Activated naive CD4-positive, alpha-beta T cell treated with anti-CD3 and anti-CD28 coated beads, Interleukin-2, amount 50 U/mL, for 72 hours (primary cell): ENCODE data around the gene ARHGAP19. TPM values are rescaled to one million over a fixed set of nuclear protein-coding genes. Genes with fewer than 3 reads are reported as not detected.
"Not testable (repeated sequence)": the region's sequence is repeated elsewhere in the genome, so short reads cannot be mapped to it uniquely, and the experiment has no call there.

ENCODE experiments used
- ATAC-seq, 2 donors: fragments of 150-1000 bp; cut with Tn5 transposase; 2 replicates each; pipeline ENCODE4 v1.10.0; 2021; ENCODE audit warnings: mild to moderate bottlenecking in 2 of 2, moderate library complexity in 2 of 2
- DNase-seq, 2 donors: peaks; one replicate each; pipeline ENCODE4 v3.0.0; 2021 to 2022; ENCODE audit warnings: low spot score in 2 of 2
- H3K27ac Mint-ChIP-seq, 2 donors: one replicate each; pipeline ENCODE4 v1.8.0; 2022; ENCODE audit warnings: mild to moderate bottlenecking in 2 of 2, mixed read lengths in 2 of 2
- H3K36me3 Mint-ChIP-seq, 2 donors: one replicate each; pipeline ENCODE4 v1.8.0; 2022; ENCODE audit warnings: mixed read lengths in 2 of 2
- H3K9me3 Mint-ChIP-seq, 2 donors: one replicate each; pipeline ENCODE4 v1.8.0; 2022; ENCODE audit warnings: mixed read lengths in 2 of 2
- total RNA-seq, 2 donors: library from RNA; stranded (reverse); gene quantifications; one replicate each; pipeline ENCODE4 v1.2.3, GENCODE V29; 2022

The ARHGAP19 gene
- total RNA-seq, 2 donors from 2014 or later, result 45.4 to 79.5 TPM

DNA sequence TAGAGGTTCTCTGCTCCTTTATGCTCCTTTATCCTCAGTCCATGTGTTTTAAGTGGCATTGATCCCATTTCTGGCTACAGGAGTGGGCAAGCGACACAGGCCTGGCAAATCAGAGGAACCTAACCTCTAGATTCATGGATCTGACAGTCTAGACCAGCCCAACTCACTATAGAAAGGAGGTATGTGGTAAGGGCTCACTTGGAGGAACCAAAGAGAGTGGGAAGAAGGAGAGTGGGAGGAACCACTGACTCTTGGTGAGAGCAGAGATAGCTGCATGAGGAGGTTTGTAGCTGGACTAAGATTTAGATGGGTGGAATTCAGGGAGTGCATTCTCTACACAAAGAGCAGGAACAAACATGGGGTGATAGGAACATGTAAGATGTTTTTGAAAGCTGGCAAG, 15.0 kb upstream of the ARHGAP19 start:
- Mint-ChIP-seq H3K9me3 (no peaks in the 10 kb centered on the region), H3K36me3 (no peaks in the 10 kb centered on the region), H3K27ac (no peak overlapping the region)
- DNase-seq (no peak), ATAC-seq (no peak)

DNA sequence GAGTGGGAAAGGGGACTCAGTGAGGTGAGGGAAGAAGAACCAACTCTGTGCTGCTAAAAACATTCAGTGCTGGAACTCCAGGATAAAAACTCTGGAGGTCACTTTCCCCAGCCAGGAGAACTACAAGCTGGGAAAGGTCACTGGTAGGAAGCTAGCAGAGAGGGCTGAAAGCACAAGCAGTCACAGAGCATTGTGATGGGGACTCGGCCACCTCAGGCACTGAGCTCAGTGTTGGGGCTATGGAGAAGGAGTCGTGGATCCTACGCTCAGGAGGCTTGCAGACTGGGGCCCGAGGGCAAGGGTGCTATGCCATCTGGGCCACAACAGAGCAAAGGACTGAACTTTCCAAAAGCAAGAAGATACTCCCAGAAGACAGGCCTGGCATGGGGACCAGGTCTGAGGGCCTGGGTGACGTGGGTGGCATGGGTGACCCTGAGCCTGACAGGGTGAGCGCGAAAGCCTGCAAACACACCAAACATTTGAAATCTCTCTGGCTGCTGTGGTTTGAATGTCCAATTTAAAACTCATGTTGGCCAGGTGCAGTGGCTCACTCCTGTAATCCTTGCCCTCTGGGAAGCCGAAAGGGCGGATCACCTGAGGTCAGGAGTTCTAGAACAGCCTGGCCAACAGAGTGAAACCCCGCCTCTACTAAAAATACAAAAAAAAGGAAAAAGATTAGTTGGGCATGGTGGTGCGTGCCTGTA, 9.8 kb upstream of the ARHGAP19 start:
- Mint-ChIP-seq H3K36me3 (no peaks in the 10 kb centered on the region), H3K9me3 (no peaks in the 10 kb centered on the region), H3K27ac (no peak overlapping the region)
- DNase-seq (no peak), ATAC-seq (no peak)

DNA sequence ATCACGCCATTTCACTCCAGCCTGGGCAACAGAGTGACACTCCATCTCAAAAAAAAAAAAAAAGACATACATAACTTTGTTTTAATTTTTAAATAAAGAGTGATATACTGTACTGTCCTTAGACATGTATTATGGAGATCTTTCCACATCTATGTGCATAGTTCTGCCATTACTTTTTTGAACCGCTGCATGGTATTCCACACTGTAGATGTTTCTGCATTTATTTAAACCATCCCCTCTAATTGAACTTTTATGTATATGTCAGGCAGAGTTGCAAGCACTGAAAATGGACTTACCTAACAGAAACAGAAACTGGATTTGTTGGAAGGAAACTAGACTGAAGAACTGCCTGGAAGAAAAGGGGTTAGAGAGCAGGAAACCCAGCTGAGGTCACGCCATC, 8.5 kb upstream of the ARHGAP19 start:
- H3K27ac Mint-ChIP-seq, result no peak overlapping the region
- no peak for DNase-seq
- no peak for ATAC-seq
- H3K36me3 Mint-ChIP-seq, result no peaks in the 10 kb centered on the region
- no peaks in the 10 kb centered on the region for H3K9me3 Mint-ChIP-seq

DNA sequence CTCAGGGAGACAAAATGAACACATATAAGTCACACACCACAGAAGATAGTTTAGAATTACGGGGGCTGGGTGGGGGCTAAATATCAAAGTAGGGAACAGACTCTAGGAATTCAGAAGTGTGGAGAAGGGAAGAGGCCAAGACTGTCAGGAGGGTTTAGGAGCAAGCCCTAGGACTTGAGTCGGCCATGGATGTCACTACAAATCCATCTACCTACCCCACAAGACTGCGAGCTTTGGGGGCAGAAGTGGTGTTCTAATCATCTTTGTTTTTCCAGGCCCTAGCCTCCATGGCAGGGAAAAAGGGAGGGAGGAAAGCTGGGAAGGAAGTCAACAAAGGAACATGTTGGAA, 5.8 kb upstream of the ARHGAP19 start:
- Mint-ChIP-seq H3K36me3 (no peaks in the 10 kb centered on the region), H3K9me3 (no peaks in the 10 kb centered on the region), H3K27ac (no peak overlapping the region)
- DNase-seq (no peak), ATAC-seq (no peak)

DNA sequence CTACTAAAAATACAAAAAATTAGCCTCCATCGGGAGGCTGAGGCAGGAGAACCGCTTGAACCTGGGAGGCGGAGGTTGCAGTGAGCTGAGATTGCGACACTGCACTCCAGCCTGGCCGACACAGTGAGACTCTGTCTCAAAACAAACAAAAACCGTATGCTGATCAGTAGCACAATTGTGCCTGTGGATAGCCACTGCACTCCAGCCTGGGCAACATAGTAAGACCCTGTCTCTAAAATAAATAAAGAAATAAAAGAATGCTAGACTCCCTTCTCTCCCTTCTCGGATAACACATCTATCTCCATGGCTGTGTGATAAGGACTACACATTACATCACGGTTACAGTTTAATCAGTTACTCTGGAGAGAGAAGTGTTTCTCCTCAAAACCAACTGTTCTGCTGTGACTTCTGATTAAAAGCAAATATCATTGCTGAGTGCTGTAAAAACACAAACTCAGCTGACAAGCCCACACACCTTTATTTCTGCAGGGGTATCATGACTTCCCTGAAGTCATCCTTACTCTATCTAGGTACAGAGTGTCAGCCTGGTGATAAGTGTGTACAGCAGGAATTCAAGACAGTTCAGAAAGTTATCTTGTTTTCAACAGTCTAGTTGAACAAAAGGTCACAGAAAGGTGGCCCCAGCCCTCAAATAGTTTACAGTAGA, 5.3 kb upstream of the ARHGAP19 start:
- Mint-ChIP-seq H3K36me3 (no peaks in the 10 kb centered on the region), H3K27ac (no peak overlapping the region), H3K9me3 (no peaks in the 10 kb centered on the region)
- DNase-seq (no peak), ATAC-seq (no peak)

DNA sequence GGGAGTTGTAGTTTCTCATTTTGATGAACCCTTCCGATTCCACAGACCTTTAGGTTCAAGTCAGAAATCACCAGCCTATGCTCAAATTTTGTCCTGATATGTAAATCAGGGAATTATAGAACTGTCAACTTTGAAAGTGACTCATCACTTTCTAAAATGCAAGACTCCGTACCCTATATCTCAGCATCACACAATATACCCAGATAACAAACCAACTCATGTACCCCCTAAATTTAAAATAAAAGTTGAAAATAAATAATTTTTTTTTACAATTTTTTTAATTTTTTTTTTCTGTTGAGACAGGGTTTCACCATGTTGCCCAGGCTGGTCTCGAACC, 393 bp upstream of the ARHGAP19 start:
- Mint-ChIP-seq H3K36me3 (peaks cover 7 to 8% of the 10 kb centered on the region in 2 donors), H3K9me3 (no peaks in the 10 kb centered on the region), H3K27ac (peak overlapping the region; percentile 90 to 96)
- DNase-seq (no peak), ATAC-seq (no peak)

DNA sequence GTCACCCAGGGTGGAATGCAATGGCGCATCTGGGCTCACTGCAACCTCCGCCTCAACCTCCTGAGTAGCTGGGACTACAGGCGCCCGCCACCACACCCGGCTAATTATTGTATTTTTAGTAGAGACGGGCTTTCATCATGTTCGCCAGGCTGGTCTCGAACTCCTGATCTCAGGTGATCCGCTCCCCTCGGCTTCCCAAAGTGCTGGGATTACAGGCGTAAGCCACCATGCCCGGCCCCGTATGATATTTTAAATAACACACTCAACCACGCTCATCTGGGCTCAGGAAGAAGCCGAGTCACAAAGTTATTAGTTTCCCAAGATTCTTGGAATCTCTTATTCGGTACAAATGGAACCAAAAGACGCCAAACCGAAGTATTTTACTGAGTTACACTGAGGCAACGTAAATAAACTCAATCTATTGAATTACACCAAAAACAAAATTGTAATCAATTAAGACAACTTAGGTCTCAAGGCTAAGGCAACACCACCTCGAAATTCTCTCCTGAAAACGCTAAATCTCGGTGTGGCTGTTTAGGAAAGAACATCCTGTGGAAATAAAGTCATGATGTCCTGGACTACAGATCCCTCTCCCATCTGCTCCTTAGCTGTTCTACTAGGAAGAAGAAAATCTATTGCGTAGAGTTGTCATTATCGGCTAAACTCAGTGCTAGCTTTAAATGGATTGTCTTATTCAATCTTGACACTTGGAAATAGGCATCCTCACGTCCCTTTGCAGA, 910 bp downstream of the ARHGAP19 start:
- ATAC-seq (no peak), DNase-seq (no peak)
- peaks cover 8 to 13% of the 10 kb centered on the region in 2 donors for H3K36me3 Mint-ChIP-seq
- peak overlapping the region; percentile 90 to 92 for H3K27ac Mint-ChIP-seq
- H3K9me3 Mint-ChIP-seq, result no peaks in the 10 kb centered on the region

DNA sequence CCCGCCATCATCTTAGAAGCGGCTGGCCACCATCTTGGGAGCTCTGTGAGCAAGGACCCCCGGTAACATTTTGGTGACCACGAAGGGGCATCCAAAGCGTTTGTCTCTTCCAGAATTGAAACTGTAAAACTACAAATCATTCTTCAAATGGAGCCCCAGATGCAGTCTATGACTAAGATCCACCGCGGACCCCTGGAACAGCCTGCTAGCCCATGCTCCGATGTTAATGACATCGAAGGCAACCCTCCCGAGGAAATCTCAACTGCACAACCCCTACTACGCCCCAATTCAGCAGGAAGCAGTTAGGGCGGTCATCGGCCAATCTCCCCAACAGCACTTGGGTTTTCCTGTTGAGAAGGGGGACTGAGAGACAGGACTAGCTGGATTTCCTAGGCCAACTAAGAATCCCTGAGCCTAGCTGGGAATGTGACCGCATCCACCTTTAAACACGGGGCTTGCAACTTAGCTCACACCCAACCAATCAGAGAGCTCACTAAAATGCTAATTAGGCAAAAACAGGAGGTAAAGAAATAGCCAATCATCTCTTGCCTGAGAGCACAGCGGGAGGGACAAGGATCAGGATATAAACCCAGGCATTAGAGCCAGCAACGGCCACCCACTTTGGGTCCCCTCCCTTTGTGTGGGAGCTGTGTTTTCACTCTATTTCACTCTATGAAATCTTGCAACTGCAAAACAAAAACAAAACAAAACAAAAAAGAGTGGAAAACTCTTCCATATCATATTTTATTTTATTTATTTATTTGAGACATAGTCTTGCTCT, 1.7 kb downstream of the ARHGAP19 start:
- DNase-seq, H3K9me3 Mint-ChIP-seq, H3K27ac Mint-ChIP-seq, ATAC-seq: not testable (repeated sequence)
- peaks cover 8 to 13% of the 10 kb centered on the region in 2 donors for H3K36me3 Mint-ChIP-seq

DNA sequence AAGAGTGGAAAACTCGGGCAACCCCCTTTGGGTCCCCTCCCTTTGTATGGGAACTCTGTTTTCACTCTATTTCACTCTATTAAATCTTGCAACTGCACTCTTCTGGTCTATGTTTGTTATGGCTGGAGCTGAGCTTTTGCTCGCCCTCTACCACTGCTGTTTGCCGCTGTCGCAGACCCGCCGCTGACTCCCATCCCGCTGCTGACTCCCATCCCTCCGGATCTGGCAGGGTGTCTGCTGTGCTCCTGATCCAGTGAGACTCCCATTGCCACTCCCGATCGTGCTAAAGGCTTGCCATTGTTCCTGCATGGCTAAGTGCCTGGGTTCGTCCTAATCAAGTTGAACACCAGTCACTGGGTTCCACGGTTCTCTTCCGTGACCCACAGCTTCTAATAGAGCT, 2.4 kb downstream of the ARHGAP19 start:
- not testable (repeated sequence) for H3K9me3 Mint-ChIP-seq, DNase-seq, H3K27ac Mint-ChIP-seq, ATAC-seq
- H3K36me3 Mint-ChIP-seq, result peaks cover 8 to 13% of the 10 kb centered on the region in 2 donors

DNA sequence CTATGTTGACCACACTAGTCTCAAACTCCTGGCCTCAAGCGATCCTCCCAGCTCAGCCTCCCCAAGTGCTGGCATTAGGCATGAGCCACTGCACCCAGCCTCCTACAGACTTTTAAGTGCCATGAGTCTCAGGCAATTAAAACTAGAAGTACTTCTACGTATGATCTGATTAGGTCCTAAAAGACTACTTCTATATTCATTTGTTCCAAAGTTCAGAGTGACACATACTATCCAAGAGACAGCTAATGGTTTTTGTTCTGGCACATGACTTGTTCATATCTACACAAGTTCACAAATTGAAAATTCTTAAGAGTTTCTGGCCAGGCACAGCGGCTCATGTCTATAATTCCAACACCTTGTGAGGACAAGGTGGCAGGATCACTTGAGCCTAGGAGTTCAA, 11.7 kb downstream of the ARHGAP19 start:
- peak; percentile 55 to 83 for ATAC-seq

DNA sequence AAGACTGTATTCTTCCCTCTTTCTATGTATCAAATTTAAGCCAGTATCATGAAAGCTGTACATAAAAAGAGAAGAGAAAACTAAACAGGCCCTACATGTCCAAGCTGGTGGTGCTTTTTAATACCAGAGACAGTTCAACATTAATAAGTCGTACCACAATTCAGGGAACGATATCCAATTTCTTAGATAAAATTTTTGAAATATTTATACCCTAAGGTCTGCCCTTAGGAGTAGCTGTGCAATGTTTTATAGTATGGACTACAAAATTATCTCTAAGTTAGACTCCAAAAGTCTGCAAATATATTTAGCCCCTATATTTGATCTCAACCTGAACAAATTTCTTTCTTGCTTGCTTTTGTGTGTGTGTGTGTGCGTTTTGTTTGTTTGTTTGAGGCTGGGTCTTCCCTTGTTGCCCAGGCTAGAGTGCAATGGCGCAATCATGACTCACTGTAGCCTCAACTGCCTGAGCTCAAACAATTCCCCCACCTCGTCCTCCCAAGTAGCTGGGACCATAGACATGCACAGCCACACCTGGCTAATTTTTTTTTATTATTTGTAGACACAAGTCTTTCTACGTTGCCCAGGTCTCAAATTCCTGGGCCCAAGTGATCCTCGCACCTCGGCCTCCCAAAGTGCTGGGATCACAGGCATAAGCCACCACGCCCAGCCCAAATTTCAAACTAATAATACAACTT, 13.2 kb downstream of the ARHGAP19 start:
- DNase-seq (no peak), ATAC-seq (no peak)
- no peak overlapping the region for H3K27ac Mint-ChIP-seq
- no peaks in the 10 kb centered on the region for H3K9me3 Mint-ChIP-seq
- H3K36me3 Mint-ChIP-seq, result no peaks in the 10 kb centered on the region

More for the DNA sequence above, 11.7 kb downstream of the ARHGAP19 start:
- Mint-ChIP-seq H3K27ac (no peak overlapping the region), H3K9me3 (no peaks in the 10 kb centered on the region), H3K36me3 (no peaks in the 10 kb centered on the region)
- no peak for DNase-seq

DNA sequence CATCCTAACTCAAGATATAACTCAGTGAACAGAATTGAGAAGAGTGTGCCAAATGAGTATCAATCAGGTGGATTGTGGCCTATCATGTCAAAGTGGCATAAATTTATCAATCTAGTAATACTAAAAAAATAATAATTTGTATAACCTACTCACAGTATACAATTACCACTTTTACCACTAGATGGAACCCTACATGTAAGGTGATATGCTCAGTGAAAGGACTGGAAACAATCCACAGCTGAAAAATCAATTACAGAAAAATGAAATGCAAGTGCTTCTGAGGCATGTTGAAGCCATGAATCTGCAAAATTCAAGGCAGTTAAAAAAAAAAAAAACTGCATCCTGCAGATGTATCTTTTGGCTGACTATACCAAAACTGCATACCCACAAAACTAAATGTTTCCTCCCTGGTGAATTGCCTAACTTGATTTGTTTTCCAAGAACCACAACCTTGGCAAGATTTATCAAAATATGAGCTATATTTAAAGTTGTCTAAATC, 13.9 kb downstream of the ARHGAP19 start:
- H3K27ac Mint-ChIP-seq, result no peak overlapping the region
- ATAC-seq, result peak; percentile 40 to 51

DNA sequence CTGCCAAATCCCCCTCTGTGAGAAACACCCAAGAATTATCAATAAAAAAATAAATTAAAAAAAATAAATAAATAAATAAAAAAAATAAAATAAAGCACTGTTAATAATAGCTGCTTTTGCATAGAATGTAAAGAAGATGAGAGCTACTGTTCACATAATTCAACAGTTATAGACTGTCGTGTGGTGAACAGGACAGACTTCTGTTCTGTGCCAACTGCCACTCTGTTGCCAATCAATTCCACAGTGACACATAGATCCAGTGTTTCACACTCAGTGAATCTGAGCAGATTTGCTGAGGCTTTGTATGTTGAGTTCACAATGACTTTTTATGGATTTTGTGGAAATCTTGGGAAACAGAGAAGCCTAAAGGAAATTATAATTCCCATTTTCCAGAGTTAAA, 14.9 kb downstream of the ARHGAP19 start:
- no peaks in the 10 kb centered on the region for H3K9me3 Mint-ChIP-seq
- ATAC-seq (no peak), DNase-seq (no peak)
- no peak overlapping the region for H3K27ac Mint-ChIP-seq
- no peaks in the 10 kb centered on the region for H3K36me3 Mint-ChIP-seq

More for the DNA sequence above, 13.9 kb downstream of the ARHGAP19 start:
- DNase-seq, result no peak
- H3K36me3 Mint-ChIP-seq, result no peaks in the 10 kb centered on the region
- H3K9me3 Mint-ChIP-seq, result no peaks in the 10 kb centered on the region

DNA sequence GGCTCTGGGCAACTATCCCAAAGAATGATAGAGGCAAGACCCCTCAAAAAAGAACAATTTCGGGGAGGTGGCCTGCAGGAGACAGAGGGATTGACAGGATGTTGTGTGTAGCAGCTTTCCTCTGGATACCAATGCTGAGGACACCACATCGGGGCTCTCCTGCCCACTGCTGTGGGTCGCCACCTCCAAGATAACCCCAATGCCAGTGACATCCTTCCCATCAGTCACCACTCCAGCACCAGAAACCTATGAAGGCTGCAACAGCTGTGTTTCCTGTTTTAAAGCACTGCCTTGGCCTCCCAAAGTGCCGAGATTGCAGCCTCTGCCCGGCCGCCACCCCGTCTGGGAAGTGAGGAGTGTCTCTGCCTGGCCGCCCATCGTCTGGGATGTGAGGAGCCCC, 17.6 kb downstream of the ARHGAP19 start:
- H3K9me3 Mint-ChIP-seq, result no peaks in the 10 kb centered on the region
- ATAC-seq, result no peak
- no peaks in the 10 kb centered on the region for H3K36me3 Mint-ChIP-seq
- H3K27ac Mint-ChIP-seq, result no peak overlapping the region
- no peak for DNase-seq

DNA sequence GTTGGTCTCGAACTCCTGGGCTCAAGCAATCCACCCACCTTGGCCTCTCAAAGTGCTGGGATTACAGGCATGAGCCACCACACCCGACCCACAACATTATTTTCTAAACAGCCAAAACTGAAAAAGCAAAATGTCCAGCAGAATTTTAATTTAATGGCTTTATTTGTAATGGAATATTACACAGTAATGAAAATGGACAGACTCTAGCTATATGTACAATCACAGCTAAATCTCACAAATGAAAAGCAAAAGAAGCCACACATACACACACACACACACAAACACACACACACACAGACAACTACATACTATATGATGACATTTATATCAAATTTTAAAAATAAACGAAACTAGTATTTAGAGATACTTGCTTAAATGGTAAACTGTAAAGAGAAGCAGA, 18.7 kb downstream of the ARHGAP19 start:
- Mint-ChIP-seq H3K9me3 (no peaks in the 10 kb centered on the region), H3K27ac (no peak overlapping the region), H3K36me3 (no peaks in the 10 kb centered on the region)
- DNase-seq, result no peak
- ATAC-seq, result no peak

DNA sequence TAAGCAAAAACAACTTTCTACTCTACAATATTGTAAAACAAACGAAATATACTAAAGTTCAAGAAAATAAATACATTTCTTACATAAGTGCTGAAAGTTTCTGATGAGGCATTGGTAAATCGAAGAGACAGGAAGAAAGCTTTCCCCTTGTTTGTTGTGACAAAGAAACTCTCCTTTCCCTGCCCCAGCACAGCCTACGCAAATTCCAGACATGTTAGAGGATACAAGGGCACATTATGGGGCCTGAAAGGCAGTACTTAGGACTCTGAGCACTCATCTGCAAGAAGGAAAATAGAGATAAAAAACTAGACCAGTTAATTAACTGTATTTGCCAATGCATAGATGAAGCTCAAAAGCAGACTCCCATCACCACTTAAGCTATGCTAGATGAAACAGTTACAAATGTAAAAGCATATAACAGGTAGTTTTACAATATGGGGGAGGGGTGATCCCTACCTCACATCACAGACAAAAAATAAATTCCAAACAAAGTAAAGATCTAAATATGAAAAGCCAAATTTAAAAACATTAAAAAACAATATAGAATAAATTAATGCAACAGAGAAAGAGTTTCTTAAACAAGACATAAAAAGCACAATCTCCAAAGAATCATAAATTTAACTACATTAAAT, 21.8 kb downstream of the ARHGAP19 start:
- DNase-seq (no peak), ATAC-seq (no peak)
- Mint-ChIP-seq H3K36me3 (peaks cover 0 to 6% of the 10 kb centered on the region in 2 donors), H3K27ac (no peak overlapping the region), H3K9me3 (no peaks in the 10 kb centered on the region)
